GM19463 (cell line): ENCODE data around the gene CHD1.

Source experiments
- ATAC-seq: cut with Tn5 transposase; IDR thresholded peaks from one replicate; pipeline ENCODE4 v1.9.1; 2021; ENCODE audit warnings: mild to moderate bottlenecking, moderate library complexity; ENCODE audit not compliant: unreplicated experiment

Gene CHD1

DNA sequence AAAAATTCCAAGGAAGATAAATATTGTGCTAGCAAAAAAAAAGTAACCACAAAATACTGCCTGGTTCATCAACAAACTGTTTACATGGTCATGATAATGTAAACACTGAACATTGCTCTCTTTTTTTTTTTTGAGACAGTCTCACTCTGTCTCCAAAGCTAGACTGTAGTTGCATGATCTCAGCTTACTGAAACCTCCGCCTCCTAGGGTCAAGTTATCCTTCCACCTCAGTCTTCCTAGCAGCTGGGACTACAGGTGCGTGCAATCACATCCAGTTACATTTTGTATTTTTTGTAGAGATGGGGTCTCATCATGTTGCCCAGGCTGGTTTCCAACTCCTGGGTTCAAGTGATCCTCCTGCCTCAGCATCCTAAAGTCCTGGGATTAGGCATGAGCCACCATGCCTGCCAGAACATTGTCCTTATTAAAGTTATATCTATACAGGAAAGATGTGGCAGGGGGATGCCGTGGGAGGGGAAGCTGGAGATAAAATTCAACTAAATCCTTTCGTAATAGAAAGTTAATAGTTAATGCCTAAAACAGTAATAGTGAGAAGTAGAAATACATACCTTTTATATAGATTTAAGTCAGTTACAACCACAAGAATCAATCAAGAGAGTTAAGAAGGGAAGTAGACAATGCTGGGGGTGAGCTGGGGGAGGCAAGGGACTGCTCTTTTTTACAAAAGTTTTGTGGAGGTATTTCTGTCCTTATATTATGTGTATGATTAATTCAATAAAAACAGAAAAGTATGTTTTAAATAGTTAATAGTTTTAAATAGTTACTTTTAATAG is 103.0 kb downstream of the CHD1 start:
- ATAC-seq = peak; percentile 63

DNA sequence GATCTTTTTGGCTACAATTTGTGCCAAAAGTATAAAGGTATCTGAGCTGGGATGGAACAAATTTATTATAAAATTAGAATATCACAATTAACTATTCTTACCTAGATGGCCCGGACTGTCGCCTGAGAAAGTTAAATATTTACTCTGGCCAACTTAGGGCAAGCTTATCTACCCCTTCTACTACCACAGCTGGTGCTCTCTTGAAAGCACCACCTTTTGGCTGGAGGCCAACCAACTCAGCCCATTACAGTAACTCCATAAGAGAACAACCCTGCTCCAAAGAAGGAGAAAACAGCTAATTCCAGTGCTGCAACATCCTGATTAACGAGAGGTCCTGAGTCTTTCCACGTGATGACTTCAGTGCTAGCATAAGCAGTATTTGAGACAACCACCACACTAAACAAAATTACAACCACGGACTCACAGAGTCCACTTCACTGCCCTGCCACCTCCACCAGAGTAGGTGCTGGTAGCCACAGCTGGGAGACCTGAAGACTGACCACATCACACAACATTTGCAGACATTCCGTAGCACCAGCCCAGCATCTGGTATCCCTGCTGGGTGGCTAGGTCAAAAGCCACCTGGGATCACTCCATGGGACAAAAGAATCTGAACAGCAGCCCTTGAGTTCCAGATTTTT is 112.1 kb downstream of the CHD1 start:
- no peak for ATAC-seq

DNA sequence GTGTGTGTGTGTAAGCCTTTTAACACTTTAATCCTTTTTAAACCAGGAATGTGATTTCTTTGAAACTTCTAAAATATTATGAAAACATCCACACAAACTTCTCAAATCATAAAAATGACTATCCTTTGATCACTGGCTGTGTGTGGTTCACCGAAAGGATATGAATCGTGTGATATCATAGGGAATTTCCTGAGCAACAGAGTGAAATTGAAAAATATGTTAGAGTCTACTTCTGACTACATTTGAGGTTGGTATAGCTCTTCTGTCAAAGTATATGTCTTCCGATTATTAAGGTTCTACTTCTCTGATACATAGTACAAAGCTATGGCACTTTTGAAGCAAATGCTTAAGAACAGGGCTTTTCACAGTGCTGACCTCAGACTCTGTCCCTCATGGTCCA is 115.1 kb downstream of the CHD1 start:
- ATAC-seq = no peak

DNA sequence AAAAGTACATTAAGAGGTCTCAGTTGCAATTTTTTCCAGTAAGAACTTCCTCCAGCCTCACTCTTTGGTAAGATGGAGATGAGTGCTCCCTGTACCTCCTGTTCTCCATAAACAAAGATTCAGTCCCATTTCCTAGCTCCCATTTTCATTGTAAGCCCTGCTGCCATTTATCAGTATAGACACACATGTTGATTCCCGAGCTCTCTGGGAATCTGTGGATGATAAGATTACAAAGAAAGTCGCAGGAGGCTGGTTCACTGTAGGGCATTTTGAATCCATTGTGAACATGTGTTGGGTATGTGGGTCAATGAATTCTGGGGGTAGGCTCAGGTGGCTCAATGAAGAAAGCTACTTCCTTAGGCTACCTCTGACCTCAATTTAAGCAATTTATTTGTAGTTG is 118.6 kb downstream of the CHD1 start:
- no peak for ATAC-seq

DNA sequence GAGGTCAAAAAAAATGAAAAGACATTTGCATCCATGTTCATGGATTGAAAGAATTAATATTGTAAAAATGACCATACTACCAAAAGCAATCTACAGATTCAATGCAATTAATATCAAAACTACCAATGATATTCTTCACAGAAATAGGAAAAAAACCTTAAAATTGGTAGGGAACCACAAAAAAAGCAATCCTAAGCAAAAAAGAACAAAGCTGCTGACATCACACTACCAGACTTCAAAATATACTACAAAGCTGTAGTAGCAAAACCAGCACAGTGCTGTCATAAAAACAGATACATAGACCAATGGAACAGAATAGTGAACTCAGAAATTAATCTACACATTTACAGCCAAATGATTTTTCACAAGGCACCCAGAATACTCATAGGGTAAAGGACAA is 121.0 kb downstream of the CHD1 start:
- no peak for ATAC-seq

DNA sequence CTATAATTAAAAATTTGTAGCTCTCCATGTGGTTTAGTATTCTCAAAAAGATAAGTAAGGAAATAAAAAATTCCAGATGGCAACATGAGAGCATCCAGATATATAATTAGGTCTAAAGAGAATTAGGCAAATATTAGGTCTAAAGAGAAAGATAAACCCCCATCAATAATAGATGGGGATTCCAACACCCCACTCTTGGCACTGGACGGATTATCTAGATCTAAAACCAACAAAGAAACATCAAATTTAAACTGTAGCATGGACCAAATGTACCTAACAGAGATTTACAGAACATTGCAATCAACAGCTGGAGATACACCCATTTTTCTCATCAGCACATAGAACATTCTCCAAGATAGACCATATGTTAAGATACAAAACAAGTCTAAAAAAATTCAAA is 123.7 kb downstream of the CHD1 start:
- ATAC-seq = no peak

DNA sequence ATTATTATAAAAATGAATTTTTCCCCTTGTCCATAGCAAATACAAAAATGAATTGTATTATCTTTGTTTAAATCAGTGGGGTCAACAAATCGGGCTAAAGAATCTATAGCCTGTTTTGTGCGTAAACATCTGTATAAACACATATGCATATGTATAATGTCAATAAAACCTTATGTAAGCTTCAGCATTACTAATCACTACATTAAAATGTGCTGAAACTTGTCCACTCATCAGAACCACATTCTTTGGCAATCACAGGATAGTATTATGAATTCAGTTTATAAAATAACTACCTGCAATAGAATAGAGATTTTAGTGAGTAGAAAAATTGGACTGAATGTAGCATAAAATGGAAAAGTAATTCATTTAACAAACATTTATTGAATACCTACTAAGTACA is 124.7 kb downstream of the CHD1 start:
- ATAC-seq = no peak
